Measurements from ENCODE around the gene ATF3.

The ATF3 gene

DNA sequence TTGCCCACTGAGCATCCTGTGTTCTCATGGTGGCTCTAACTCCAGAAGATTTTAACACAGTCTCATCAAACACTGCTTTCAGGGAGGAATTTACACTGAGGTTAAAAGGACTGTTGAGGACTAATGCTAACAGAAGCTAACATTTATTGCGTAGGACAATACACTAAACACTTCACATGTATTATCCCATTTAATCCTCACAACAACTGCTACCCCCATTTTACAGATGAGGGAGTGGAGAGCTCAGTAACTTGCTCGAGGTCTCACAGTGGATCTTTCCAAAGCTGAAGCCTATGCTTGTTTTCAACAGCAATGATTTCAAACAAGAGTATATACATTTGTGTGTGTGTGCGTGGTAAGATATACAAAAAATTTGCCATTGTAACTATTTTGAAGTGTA is 13.9 kb downstream of the ATF3 start:
- TF ChIP-seq, protein P1, sequence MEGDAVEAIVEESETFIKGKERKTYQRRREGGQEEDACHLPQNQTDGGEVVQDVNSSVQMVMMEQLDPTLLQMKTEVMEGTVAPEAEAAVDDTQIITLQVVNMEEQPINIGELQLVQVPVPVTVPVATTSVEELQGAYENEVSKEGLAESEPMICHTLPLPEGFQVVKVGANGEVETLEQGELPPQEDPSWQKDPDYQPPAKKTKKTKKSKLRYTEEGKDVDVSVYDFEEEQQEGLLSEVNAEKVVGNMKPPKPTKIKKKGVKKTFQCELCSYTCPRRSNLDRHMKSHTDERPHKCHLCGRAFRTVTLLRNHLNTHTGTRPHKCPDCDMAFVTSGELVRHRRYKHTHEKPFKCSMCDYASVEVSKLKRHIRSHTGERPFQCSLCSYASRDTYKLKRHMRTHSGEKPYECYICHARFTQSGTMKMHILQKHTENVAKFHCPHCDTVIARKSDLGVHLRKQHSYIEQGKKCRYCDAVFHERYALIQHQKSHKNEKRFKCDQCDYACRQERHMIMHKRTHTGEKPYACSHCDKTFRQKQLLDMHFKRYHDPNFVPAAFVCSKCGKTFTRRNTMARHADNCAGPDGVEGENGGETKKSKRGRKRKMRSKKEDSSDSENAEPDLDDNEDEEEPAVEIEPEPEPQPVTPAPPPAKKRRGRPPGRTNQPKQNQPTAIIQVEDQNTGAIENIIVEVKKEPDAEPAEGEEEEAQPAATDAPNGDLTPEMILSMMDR (IDR thresholded peaks at IDR 0.05; ENCODE audit: borderline replicate concordance, insufficient read depth, low read depth, low read length) = no peak

DNA sequence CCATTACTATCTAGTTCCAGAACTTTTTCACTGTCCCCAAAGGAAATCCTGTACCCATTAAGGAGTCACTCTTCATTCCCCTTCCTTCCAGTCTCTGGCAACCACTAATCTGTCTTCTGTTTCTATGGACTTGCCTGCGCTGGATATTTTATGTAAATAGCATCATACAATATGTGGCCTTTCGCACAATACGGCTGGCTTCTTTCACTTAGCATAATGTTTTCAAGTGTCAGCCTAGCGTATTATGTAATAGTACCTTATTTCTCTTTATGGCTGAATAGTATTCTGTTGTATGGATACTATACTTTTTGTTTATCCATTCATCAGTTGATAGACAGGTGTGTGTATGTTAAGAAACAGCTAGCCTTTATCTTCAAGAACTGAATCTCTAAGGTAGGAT is 14.3 kb downstream of the ATF3 start:
- TF ChIP-seq, protein P1 (IDR thresholded peaks at IDR 0.05; ENCODE audit: borderline replicate concordance, insufficient read depth, low read depth, low read length) = no peak
- H3K4me3 ChIP-seq (ENCODE audit: low read depth, low read length) = no peak overlapping the region

More for the DNA sequence above, 13.9 kb downstream of the ATF3 start:
- H3K4me3 ChIP-seq (ENCODE audit: low read depth, low read length) = no peak overlapping the region

DNA sequence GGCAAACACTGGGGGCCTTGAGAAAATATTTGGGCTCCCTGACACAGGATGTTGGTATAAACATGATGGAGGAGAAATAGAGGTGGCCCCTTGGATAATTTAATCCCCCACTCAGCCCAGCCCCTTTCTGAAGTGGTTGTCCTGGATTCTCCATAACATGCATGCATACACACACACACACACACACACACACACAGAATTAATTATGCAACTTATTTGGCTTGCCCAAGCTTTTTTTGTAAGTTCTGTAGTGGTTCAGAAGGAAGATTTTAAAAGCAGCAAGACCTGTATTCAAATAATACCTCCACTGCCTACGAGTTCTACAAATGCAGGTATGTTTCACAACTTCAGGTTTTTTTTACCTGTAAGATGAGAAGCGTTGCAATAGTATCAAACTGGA is 15.0 kb downstream of the ATF3 start:
- TF ChIP-seq, protein P1 (IDR thresholded peaks at IDR 0.05; ENCODE audit: borderline replicate concordance, insufficient read depth, low read depth, low read length) = no peak
- no peak overlapping the region for H3K4me3 ChIP-seq (ENCODE audit: low read depth, low read length)

DNA sequence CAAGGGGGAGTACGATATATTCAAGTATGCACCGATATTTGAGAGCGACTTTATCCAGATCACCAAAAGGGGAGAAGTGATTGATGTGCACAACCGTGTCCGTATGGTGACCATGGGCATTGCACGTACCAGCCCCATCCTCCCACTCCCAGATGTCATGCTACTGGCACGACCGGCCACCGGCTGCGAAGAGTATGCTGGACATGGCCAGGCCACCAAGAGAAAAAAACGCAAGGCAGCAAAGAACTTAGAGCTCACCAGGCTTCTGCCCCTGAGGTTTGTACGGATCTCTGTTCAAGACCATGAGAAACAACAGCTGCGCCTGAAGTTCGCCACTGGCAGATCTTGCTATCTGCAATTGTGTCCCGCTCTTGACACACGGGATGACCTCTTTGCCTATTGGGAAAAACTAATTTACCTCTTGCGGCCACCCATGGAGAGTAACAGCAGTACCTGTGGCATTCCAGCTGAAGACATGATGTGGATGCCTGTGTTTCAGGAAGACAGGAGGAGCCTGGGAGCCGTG is 16.5 kb downstream of the ATF3 start:
- TF ChIP-seq, protein P1 (IDR thresholded peaks at IDR 0.05; ENCODE audit: borderline replicate concordance, insufficient read depth, low read depth, low read length) = no peak
- H3K4me3 ChIP-seq (ENCODE audit: low read depth, low read length) = no peak overlapping the region

DNA sequence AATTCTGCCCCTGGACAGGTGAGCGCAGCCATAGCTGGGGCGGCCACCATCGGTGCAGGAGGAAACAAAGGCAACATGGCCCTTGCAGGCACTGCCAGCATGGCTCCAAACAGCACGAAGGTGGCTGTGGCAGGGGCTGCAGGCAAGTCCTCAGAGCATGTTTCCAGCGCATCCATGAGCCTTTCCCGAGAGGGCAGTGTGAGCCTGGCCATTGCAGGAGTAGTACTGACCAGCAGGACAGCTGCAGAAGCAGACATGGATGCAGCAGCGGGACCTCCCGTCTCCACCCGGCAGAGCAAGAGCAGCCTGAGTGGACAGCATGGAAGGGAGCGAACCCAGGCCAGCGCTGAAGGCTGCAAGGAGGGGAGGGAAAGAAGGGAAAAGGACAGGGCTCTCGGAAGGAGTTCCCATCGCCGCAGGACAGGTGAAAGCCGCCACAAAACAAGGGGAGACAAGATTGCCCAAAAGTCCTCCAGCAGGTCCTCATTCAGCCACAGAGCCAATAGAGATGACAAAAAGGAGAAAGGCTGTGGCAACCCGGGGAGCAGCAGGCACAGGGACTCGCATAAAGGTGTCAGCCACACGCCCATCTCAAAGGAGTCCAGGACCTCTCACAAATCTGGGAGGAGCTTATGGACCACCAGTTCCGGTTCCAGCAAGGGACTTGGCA is 17.4 kb downstream of the ATF3 start:
- no peak overlapping the region for H3K4me3 ChIP-seq (ENCODE audit: low read depth, low read length)
- TF ChIP-seq, protein P1 (IDR thresholded peaks at IDR 0.05; ENCODE audit: borderline replicate concordance, insufficient read depth, low read depth, low read length) = no peak

DNA sequence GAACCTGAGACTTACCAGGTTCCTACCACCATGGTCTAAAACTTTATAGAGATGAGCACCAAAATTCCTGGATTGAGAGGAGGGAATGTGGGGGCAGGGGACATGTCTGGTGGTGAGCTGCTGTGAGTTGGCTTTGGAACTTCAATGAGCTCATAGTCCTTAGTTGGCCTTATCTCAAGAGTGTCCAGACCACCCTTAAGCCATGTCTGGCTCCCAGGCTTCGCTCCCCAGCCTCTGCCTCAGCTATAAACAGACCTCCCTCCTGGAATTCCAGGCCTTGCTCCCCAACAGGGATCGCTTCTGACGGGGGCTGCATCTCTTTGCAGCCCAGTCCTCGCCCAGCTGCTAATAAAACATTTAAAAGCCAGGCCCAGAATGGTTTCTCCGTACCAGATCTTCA is 19.5 kb downstream of the ATF3 start:
- H3K4me3 ChIP-seq (ENCODE audit: low read depth, low read length) = no peak overlapping the region
- TF ChIP-seq, protein P1 (IDR thresholded peaks at IDR 0.05; ENCODE audit: borderline replicate concordance, insufficient read depth, low read depth, low read length) = no peak

DNA sequence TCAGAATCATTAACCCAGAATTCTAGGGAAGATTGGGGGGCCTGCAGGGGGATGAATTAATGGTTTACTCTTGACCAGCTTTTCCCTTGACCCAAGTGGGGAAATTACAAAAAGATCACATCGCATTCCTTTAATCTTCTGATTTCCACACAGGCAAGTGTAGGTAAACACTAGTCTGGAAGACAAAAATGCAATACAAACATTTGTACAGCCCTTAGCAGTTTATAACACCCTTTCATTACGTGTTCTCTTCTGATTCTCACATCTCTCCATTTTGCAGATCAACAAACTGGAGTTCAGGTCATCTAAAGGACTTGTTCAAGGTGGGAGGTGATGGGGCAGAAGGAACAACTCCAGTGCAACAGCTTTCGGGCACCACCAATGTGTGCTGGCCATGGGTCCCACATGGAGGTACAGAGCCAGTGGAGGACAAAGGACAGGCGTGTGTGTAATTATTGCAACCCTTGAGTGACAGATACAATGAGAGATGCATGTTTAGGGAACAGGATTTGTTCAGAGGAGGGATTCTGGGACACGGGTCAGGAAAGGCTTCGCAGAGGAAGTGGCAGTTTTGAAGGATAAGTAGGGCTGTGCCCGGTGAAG is 20.4 kb downstream of the ATF3 start:
- TF ChIP-seq, protein P1 (IDR thresholded peaks at IDR 0.05; ENCODE audit: borderline replicate concordance, insufficient read depth, low read depth, low read length) = no peak

More for the DNA sequence above, 20.4 kb downstream of the ATF3 start:
- H3K4me3 ChIP-seq (ENCODE audit: low read depth, low read length) = no peak overlapping the region
